PC-9 (cell line): ENCODE results near the gene C1orf35.

Experiments used
- CTCF ChIP-seq: fragments of 200-600 bp; sonication (generic); conservative IDR thresholded peaks from 2 replicates; pipeline ENCODE4 v1.6.1; 2017; ENCODE audit warnings: mixed run types, antibody characterized with exemption, mild to moderate bottlenecking, moderate library complexity
- EZH2 ChIP-seq: fragments of 200-600 bp; sonication (generic); IDR thresholded peaks from 2 replicates; pipeline ENCODE4 v1.8.0; 2017; ENCODE audit warnings: antibody characterized with exemption, low read depth

GRCh38 chr1:228110556-228110955, 7.4 kb upstream of the C1orf35 start:
- TF ChIP-seq CTCF: no peak
- no peak for TF ChIP-seq EZH2
